Heart left ventricle (tissue), 13 donors: ENCODE data around the gene STPG1.

ENCODE experiments used
- POLR2A ChIP-seq, 2 donors: fragments of 450-650 bp; IDR thresholded peaks; one replicate each; pipeline ENCODE4 v1.6.1; 2017; ENCODE audit warnings: antibody characterized with exemption in 2 of 2, mild to moderate bottlenecking in 2 of 2, moderate library complexity in 2 of 2
- TF ChIP-seq, protein P1 (sequence below), 12 donors: fragments of 200-600 bp; sonication (generic) in 4 of 12; IDR thresholded peaks; one replicate each; pipeline versions ENCODE4 v1.5.0 to v1.8.0; 2018 to 2022; ENCODE audit warnings: antibody characterized with exemption in 12 of 12, mild to moderate bottlenecking in 5 of 12
- donor health status: ischemic (EF 13 %, LVEDD 7.1; RV severe dilation, severe dysfunction).
- donor health status: DM: no; HTN: yes; CAD: no.
- donor health status: DM: no; HTN: no; CAD: no.
- donor health status: ischemic (EF 25% LVEDD 6.9; RV normal size, moderate dysfunction).
- donor health status: ischemic (EF 25% LVEDD 5.7; RV mildly dilated, moderate dysfunction).
- donor health status: ischemic (EF 35%, LVEDD 5.7; RV mildly dilated, moderate dysfunction).
- donor health status: nonischemic (EF 11% LVEDD 7.7; RV severe dilation, severe dysfunction).
- donor health status: DM: yes; HTN: yes; CAD: no.
- donor health status: PGD.
- donor health status: ischemic (EF 29% LVEDD 5.4; RV normal size, mild dysfunction).
- donor health status: nonischemic (EF 23%, LVEDD 6.1; RV moderate dilation, normal function).

DNA sequence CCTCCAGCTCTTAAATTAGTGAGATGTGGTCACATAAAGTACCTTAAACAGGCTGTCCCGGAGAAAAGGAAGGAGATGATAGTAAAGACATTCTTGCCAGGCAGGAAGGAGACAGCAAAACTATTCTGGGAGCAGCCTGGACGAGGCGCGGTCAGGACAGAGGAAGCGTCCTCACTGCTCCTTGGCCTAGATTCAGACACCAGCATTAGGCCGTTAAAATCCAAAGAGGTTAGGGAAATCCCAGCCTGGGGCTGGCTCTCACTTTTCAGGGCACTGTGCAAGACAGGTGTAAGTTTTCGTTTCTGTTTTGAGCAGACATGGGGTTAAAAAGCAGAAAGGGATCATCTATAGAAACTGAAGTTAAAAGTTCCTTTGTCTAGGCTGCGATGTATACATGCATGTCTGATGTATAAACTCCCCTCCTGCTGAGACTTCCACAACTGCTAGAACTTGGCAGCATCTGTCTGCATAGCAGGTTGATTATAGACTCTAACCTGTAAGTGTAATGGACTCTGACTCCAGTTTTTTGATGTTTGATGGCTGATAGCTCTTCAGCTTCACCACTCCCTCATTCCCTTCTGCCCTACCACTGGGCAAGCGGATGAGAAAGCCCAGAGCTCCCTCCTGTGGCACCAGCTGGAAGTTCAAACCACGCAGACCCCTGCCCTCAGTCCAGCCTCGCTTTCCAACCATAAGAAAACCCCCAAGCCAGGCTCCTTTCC is 21.5 kb downstream of the STPG1 start:
- TF ChIP-seq, protein P1, sequence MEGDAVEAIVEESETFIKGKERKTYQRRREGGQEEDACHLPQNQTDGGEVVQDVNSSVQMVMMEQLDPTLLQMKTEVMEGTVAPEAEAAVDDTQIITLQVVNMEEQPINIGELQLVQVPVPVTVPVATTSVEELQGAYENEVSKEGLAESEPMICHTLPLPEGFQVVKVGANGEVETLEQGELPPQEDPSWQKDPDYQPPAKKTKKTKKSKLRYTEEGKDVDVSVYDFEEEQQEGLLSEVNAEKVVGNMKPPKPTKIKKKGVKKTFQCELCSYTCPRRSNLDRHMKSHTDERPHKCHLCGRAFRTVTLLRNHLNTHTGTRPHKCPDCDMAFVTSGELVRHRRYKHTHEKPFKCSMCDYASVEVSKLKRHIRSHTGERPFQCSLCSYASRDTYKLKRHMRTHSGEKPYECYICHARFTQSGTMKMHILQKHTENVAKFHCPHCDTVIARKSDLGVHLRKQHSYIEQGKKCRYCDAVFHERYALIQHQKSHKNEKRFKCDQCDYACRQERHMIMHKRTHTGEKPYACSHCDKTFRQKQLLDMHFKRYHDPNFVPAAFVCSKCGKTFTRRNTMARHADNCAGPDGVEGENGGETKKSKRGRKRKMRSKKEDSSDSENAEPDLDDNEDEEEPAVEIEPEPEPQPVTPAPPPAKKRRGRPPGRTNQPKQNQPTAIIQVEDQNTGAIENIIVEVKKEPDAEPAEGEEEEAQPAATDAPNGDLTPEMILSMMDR (IDR thresholded peaks at IDR 0.05): peak; percentile 61 to 80 (median 72)
- TF ChIP-seq POLR2A (IDR thresholded peaks at IDR 0.05): no peak
